PFSK-1 (cell line): ENCODE measurements around the gene PGS1.

Source experiments
- POLR2AphosphoS5 ChIP-seq: IDR thresholded peaks from 2 replicates; pipeline ENCODE4 v1.6.1; 2012; ENCODE audit warnings: low read depth, mild to moderate bottlenecking, control low read depth, low read length, moderate library complexity
- SIN3A ChIP-seq: IDR thresholded peaks from 2 replicates; pipeline ENCODE4 v1.6.1; 2012; ENCODE audit warnings: mild to moderate bottlenecking, low read length, moderate library complexity, borderline replicate concordance; ENCODE audit not compliant: insufficient read depth
- TAF1 ChIP-seq: IDR thresholded peaks from 2 replicates; pipeline ENCODE4 v1.6.1; 2012; ENCODE audit warnings: low read length, control low read depth, borderline replicate concordance; ENCODE audit not compliant: insufficient read depth

GRCh38 chr17:78351449-78352006, 26.9 kb upstream of the PGS1 start:
- TF ChIP-seq TAF1 (no peak), SIN3A (no peak), POLR2AphosphoS5 (no peak)
